ENCODE results near the gene EXOC3L1.

The EXOC3L1 gene

DNA sequence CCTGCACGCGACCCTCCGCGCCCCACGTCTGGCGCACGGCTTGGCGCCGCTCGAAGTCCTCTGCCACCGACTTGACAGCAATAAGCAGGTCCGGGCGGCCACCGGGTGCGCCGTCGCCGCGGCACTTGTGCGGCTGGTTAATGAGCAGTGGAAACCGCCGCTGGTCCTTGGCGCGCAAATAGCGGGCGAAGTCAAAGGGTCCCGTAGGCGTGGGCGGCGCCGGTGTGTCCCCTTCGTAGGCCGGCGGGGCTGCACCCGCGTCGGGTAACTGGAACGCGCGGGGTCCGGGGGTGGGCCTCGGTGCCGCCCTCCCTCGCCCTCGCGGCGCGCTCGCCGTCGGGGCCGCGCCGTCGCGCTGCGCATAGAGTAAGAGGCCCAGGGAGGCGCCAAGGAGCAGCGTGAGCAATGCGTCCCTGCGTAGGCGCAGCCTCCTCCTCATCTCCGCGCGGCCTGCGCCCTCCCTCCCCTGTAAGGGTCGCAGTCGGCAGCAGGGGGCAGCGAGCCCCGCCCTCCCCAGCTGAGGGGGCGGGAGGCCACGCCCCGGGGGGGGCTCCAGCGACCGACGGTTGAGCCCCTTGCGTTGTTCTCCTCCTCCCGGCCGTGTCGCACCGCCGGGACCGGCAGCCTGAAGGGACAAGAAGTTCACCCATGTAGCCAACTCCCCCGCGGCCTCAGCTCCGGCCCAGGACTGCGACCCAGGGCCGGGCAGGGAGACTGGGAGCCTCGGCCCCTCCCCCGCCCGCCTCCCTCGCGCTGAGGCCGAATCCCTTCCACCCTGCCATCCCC is 39.7 kb downstream of the EXOC3L1 start:
- TF ChIP-seq, protein P1, sequence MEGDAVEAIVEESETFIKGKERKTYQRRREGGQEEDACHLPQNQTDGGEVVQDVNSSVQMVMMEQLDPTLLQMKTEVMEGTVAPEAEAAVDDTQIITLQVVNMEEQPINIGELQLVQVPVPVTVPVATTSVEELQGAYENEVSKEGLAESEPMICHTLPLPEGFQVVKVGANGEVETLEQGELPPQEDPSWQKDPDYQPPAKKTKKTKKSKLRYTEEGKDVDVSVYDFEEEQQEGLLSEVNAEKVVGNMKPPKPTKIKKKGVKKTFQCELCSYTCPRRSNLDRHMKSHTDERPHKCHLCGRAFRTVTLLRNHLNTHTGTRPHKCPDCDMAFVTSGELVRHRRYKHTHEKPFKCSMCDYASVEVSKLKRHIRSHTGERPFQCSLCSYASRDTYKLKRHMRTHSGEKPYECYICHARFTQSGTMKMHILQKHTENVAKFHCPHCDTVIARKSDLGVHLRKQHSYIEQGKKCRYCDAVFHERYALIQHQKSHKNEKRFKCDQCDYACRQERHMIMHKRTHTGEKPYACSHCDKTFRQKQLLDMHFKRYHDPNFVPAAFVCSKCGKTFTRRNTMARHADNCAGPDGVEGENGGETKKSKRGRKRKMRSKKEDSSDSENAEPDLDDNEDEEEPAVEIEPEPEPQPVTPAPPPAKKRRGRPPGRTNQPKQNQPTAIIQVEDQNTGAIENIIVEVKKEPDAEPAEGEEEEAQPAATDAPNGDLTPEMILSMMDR (IDR thresholded peaks at IDR 0.05; ENCODE audit: control insufficient read depth, extremely low read depth, insufficient read depth) = no peak
- no peak overlapping the region for H3K4me3 ChIP-seq (ENCODE audit: low read depth, low read length)
- no peak for DNase-seq (ENCODE audit: low read depth)

DNA sequence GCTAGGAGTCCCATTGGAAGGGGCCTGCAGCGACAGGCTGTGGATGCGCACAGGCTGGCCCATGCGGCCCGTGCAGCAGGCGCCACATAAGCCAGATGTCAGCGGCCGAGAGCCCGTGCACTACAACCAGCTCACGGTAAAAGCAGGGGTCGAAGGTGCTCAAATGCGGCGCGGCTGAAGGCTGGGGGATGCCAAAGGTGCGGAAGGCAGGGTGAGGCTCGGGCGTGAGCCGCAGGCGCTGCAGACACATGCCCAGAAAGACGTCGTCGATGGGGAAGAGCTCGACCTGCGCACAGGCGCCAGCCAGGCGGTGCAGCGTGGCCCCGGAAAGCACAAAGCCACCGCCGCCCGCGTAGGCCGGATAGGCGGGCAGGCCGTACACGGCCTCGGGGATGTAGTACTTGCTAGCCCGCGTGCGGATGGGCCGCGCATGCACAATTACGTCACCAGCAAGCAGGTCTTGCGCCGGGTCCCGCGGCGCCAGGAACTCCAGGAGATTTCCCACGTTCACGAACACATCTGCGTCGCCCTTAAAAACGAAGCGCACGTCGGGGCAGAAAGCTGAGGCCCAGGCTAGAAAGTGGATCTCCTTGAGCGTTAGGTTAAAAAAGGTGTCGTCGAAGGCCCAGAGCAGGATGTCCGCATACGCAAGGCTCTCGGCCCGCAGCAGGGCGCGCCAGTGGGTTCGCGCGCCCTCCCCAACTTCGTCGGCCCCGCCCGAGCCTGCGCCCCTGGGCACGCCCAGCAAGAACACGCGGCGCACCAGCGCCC is 40.5 kb downstream of the EXOC3L1 start:
- TF ChIP-seq, protein P1 (IDR thresholded peaks at IDR 0.05; ENCODE audit: control insufficient read depth, extremely low read depth, insufficient read depth) = no peak
- DNase-seq (ENCODE audit: low read depth) = no peak
- H3K4me3 ChIP-seq (ENCODE audit: low read depth, low read length) = no peak overlapping the region

DNA sequence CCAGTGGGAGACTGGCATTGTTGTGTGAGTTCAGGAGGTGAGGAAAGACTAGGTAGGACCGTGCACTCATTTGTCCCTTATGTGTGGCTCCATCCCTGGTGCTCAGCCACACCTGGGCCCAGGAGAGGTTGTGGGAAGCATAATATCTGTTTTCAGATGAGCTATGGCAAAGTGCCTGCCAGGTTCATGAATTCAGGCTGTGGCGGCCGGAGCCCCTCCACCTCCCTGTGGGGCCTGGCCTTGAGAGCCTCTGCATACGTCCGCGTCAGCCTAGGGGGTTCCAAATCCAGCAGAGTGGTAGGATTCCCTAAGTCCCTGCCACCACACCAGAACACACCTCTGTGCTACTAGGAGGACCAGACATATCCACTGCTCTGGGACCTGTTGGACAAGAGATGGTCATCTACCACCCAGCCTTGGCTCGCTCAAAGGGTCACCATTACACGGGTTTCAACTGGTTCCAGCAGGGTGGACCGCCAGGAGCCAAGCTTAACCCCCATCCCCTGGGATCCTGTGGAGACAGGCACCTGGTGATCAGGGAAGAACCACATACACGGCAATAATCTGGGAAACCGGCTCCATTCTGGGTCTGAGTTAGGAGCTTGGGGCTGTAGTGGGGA is 41.2 kb downstream of the EXOC3L1 start:
- no peak overlapping the region for H3K4me3 ChIP-seq (ENCODE audit: low read depth, low read length)
- DNase-seq (ENCODE audit: low read depth) = no peak
- TF ChIP-seq, protein P1 (IDR thresholded peaks at IDR 0.05; ENCODE audit: control insufficient read depth, extremely low read depth, insufficient read depth) = no peak

DNA sequence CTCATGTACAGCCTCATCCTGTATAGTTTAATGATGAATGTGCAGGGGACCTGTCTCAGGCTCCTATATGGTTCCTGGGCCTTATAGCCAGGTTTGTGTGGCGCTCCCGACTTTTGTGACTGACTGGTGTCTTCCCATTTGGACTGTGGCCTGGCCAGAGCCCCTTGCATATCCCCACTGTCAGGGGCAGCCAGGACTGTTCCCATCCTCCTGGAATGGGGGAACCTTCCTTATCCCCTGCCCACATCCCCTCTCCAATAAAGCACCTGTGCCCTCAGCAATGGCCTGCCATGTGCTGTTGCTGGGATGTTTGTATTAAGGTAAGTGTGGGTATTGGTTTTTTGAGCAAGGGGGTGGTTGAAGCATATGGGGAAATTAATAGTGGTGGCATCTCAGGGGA is 41.7 kb downstream of the EXOC3L1 start:
- no peak overlapping the region for H3K4me3 ChIP-seq (ENCODE audit: low read depth, low read length)
- DNase-seq (ENCODE audit: low read depth) = no peak
- TF ChIP-seq, protein P1 (IDR thresholded peaks at IDR 0.05; ENCODE audit: control insufficient read depth, extremely low read depth, insufficient read depth) = no peak

DNA sequence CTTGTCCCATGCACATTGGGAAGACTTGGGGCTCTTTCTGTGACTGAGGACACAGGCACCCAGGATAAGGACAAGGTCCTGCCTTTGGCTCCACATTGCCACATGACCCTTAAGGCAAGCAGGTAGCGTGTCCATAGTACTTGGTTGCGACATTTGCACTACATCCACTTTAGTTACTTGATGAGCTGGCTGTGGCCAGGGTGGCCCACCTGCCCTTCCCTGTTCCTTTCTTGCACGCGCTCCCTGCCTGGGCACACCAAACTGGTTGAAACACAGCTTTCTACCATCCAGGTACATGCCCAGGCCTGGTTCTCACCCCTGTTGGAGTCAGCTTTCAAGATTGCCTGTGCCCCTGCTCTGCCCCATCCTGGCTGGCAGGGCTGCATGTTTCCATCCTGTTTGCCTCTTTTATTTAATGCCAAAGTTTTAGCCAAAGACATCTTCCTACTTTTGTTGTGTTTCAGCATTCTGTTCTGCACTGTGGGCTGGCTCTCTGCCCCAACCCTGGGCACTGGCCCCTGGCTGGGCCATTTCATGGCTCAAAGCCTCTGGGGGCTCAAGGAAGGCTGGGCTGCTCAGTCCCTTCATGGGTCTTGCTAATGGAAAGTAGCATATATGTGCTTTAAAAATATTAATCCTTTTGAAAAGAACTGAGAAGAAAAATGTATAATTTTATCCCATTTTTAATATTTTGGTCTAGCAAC is 42.3 kb downstream of the EXOC3L1 start:
- no peak for DNase-seq (ENCODE audit: low read depth)
- no peak overlapping the region for H3K4me3 ChIP-seq (ENCODE audit: low read depth, low read length)
- TF ChIP-seq, protein P1 (IDR thresholded peaks at IDR 0.05; ENCODE audit: control insufficient read depth, extremely low read depth, insufficient read depth) = no peak

DNA sequence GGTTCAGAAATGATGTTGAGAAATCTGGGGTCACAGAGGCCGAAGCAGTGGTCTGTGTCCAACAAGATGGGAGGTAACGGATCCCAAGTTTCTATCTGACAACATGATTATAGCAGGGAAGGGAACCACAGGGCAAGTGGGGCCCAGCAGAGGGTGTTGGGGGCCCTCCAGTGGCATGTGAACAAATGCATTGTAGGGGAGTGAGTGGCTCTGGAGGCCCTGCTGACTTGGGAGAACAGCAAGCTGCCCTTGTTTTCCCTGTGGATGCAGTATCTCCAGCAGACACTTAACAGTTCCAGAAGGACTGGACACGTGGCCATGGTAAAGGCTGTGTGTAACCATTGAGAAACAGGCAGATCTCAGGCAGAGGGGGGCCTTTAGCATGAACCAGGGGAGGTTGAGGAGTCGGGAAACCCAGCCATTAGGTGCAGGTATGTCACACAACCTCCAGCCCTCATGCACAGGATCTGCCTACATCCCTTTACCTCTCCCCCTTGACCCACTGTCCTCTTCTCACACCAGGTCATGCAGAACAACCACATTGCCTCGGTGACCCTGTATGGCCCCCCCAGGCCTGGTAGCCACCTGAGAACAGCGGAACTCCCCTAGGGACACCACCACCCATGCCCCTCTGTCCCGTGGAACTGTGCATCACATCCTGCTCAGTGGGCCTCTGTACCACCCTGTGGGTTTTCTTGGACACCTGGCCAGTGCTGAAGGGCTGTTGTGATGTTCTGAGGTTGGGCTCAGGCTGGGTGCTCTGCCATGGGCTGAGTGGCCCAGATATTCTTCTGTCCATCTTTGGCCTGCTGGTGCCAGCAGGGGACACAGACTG is 43.2 kb downstream of the EXOC3L1 start:
- DNase-seq (ENCODE audit: low read depth) = no peak
- TF ChIP-seq, protein P1 (IDR thresholded peaks at IDR 0.05; ENCODE audit: control insufficient read depth, extremely low read depth, insufficient read depth) = no peak
- no peak overlapping the region for H3K4me3 ChIP-seq (ENCODE audit: low read depth, low read length)
